K562 (cell line): Measurements from ENCODE around the gene RIOK3. TPM values are rescaled to one million over a fixed set of nuclear protein-coding genes. Genes with fewer than 3 reads are reported as not detected.

Experiments used
- ELF4 ChIP-seq: fragments of 450-650 bp; formaldehyde crosslinking; IDR thresholded peaks from 2 replicates; pipeline ENCODE4 v1.4.0; 2022; ENCODE audit warnings: missing genetic modification characterization
- FOXP4 ChIP-seq: sonication (generic); formaldehyde crosslinking; IDR thresholded peaks from 2 replicates; pipeline ENCODE4 v1.8.0; 2022; ENCODE audit warnings: mild to moderate bottlenecking, missing genetic modification reagents, borderline replicate concordance
- GATA2 ChIP-seq: sonication (generic); formaldehyde crosslinking; IDR thresholded peaks from 2 replicates; pipeline ENCODE4 v1.4.0; 2020; ENCODE audit warnings: mild to moderate bottlenecking, missing genetic modification reagents
- HMGN3 ChIP-seq: IDR thresholded peaks from 2 replicates; pipeline ENCODE4 v1.6.1; 2011; ENCODE audit warnings: borderline replicate concordance, low read depth, mild to moderate bottlenecking, mixed read lengths, low read length; ENCODE audit not compliant: insufficient read length; ENCODE audit errors: extremely low read depth
- LEF1 ChIP-seq: fragments of 450-650 bp; IDR thresholded peaks from 2 replicates; pipeline ENCODE4 v1.6.1; 2016; ENCODE audit warnings: mild to moderate bottlenecking
- NFIC ChIP-seq: fragments of 450-650 bp; IDR thresholded peaks from 2 replicates; pipeline ENCODE4 v1.6.1; 2017; ENCODE audit warnings: mild to moderate bottlenecking, inconsistent platforms
- NFRKB ChIP-seq: fragments of 450-650 bp; IDR thresholded peaks from 2 replicates; pipeline ENCODE4 v1.6.1; 2016; ENCODE audit warnings: low read depth
- NR3C1 ChIP-seq: sonication (generic); formaldehyde crosslinking; IDR thresholded peaks from 2 replicates; pipeline ENCODE4 v1.8.1; 2022; ENCODE audit warnings: missing genetic modification reagents
- PRDM10 ChIP-seq: fragments of 450-650 bp; IDR thresholded peaks from 2 replicates; pipeline ENCODE4 v1.6.1; 2018; ENCODE audit not compliant: partially characterized antibody
- SFPQ ChIP-seq: fragments of 200-400 bp; formaldehyde crosslinking; IDR thresholded peaks from 2 replicates; pipeline ENCODE4 v1.6.1; 2017; ENCODE audit warnings: mild to moderate bottlenecking, low read depth, low read length, moderate library complexity
- SMARCA5 ChIP-seq: fragments of 450-650 bp; IDR thresholded peaks from 2 replicates; pipeline ENCODE4 v1.6.1; 2016
- SMARCE1 ChIP-seq: fragments of 450-650 bp; IDR thresholded peaks from 2 replicates; pipeline ENCODE4 v1.7.1; 2016; ENCODE audit warnings: mild to moderate bottlenecking
- STAT6 ChIP-seq: sonication (generic); formaldehyde crosslinking; IDR thresholded peaks from 2 replicates; pipeline ENCODE4 v1.8.1; 2023; ENCODE audit warnings: mild to moderate bottlenecking, missing genetic modification reagents
- TFAM ChIP-seq: fragments of 250-450 bp; sonication (Bioruptor Pico); conservative IDR thresholded peaks from 2 replicates; pipeline ENCODE4 v1.5.0; 2021; ENCODE audit warnings: mild to moderate bottlenecking, moderate library complexity
- XRCC4 ChIP-seq: IDR thresholded peaks from one replicate; pipeline ENCODE4 v1.6.1; 2011; ENCODE audit not compliant: insufficient read depth, insufficient read length; ENCODE audit errors: extremely low read depth
- ZBTB17 ChIP-seq: fragments of 450-650 bp; formaldehyde crosslinking; IDR thresholded peaks from 2 replicates; pipeline ENCODE4 v1.4.0; 2020; ENCODE audit warnings: mild to moderate bottlenecking
- ZNF124 ChIP-seq: sonication (generic); formaldehyde crosslinking; IDR thresholded peaks from 2 replicates; pipeline ENCODE4 v1.8.1; 2022; ENCODE audit warnings: missing genetic modification reagents
- ZNF507 ChIP-seq: conservative IDR thresholded peaks from 2 replicates; pipeline ENCODE4 v1.6.1; 2017; ENCODE audit warnings: missing genetic modification characterization, missing compliant biosample characterization
- polyA plus RNA-seq, 8 experiments: library from polyadenylated mRNA; depleted of rRNA in 4 of 8; stranded (reverse) in 5 of 8; unstranded in 3 of 8; fragments of >200 nt; fragmentation: Nextera tagmentation in 2 of 8; fragmentation: Illumina TruSeq in 1 of 8; extraction: Ambion mirVana in 2 of 8; extraction: Trizol in 1 of 8; gene quantifications; 2 replicates each; pipeline versions ENCODE4 v1.2.1 to v1.2.3, GENCODE V29; 2011 to 2014; ENCODE audit warnings: inconsistent platforms in 1 of 8, missing spikeins in 1 of 8
- total RNA-seq, 7 experiments: library from RNA; depleted of rRNA in 6 of 7; stranded (reverse); fragments of >200 nt in 6 of 7; fragmentation: Illumina TruSeq in 2 of 7; extraction: Trizol in 2 of 7; gene quantifications; 2 replicates each; pipeline versions ENCODE4 v1.2.1 to v1.2.3, GENCODE V29; 2011 to 2021; ENCODE audit warnings: low replicate concordance in 1 of 7

Gene RIOK3
- total and polyA plus RNA-seq, 9 of the 15 experiments (the other 6 are each of a cell fraction or from before 2014, with no cell fraction given) = 21.4 to 89.5 (median 62.9) TPM

- TF ChIP-seq PRDM10 = no peak
- peak; percentile 45; the same call in 1 of the 2 replicates for TF ChIP-seq NFIC
- no peak for TF ChIP-seq NFRKB
- no peak for TF ChIP-seq FOXP4
- no peak for TF ChIP-seq HMGN3
- no peak for TF ChIP-seq NR3C1 (CRISPR knock-in tag)
- TF ChIP-seq ZBTB17 (CRISPR knock-in tag) = no peak
- no peak for TF ChIP-seq TFAM (CRISPR knock-in tag)
- TF ChIP-seq ZNF507 (tag) = no peak
- no peak for TF ChIP-seq STAT6
- peak; percentile 92 for TF ChIP-seq LEF1
- no peak for TF ChIP-seq ZNF124 (CRISPR knock-in tag)
- TF ChIP-seq GATA2 (CRISPR knock-in tag) = peak; percentile 66
- no peak for TF ChIP-seq XRCC4
- peak; percentile 8; the same call in 1 of the 2 replicates for TF ChIP-seq ELF4
- peak; percentile 81 for TF ChIP-seq SMARCE1
- no peak for TF ChIP-seq SMARCA5
- no peak for TF ChIP-seq SFPQ
Measured at GRCh38 chr18:23487738-23488570, 34.9 kb downstream of the RIOK3 start (continued).
